Upper lobe of left lung (tissue), 4 donors: Measurements from ENCODE around the gene LIPN.

Experiments
- EP300 ChIP-seq, 4 donors: sonication (generic); formaldehyde crosslinking; IDR thresholded peaks; one replicate each; pipeline ENCODE4 v1.5.1; 2017; ENCODE audit warnings: antibody characterized with exemption in 4 of 4, control low read depth in 2 of 4
- POLR2A ChIP-seq, 4 donors: fragments of 450-650 bp; IDR thresholded peaks; one replicate each; pipeline ENCODE4 v1.5.1; 2016 to 2017; ENCODE audit warnings: antibody characterized with exemption in 4 of 4, mild to moderate bottlenecking in 2 of 4
- POLR2AphosphoS5 ChIP-seq, 2 donors: sonication (generic); formaldehyde crosslinking; IDR thresholded peaks; one replicate each; pipeline ENCODE4 v1.5.1; 2017; ENCODE audit warnings: antibody characterized with exemption in 2 of 2
- TF ChIP-seq, protein P1 (sequence below), 6 experiments: fragments of 450-650 bp in 4 of 6; fragments of 200-600 bp in 2 of 6; sonication (generic) in 2 of 6; IDR thresholded peaks; one replicate each; pipeline ENCODE4 v1.5.1; 2016 to 2019; ENCODE audit warnings: antibody characterized with exemption in 6 of 6

GRCh38 chr10:88819290-88819689, 59.5 kb downstream of the LIPN start:
- TF ChIP-seq POLR2AphosphoS5 (IDR thresholded peaks at IDR 0.05) (no peak), EP300 (IDR thresholded peaks at IDR 0.05) (no peak), POLR2A (IDR thresholded peaks at IDR 0.05) (no peak)
- TF ChIP-seq, protein P1, sequence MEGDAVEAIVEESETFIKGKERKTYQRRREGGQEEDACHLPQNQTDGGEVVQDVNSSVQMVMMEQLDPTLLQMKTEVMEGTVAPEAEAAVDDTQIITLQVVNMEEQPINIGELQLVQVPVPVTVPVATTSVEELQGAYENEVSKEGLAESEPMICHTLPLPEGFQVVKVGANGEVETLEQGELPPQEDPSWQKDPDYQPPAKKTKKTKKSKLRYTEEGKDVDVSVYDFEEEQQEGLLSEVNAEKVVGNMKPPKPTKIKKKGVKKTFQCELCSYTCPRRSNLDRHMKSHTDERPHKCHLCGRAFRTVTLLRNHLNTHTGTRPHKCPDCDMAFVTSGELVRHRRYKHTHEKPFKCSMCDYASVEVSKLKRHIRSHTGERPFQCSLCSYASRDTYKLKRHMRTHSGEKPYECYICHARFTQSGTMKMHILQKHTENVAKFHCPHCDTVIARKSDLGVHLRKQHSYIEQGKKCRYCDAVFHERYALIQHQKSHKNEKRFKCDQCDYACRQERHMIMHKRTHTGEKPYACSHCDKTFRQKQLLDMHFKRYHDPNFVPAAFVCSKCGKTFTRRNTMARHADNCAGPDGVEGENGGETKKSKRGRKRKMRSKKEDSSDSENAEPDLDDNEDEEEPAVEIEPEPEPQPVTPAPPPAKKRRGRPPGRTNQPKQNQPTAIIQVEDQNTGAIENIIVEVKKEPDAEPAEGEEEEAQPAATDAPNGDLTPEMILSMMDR (IDR thresholded peaks at IDR 0.05): no peak
